ENCODE measurements around the gene NABP2.
"Not testable (repeated sequence)": the region's sequence is repeated elsewhere in the genome, so short reads cannot be mapped to it uniquely, and the experiment has no call there.

The NABP2 gene

GRCh38 chr12:56224102-56224701 is at the start of gene NABP2:
NABP2 (plus strand) TSS chr12:56224342; CDS start chr12:56224857, 515 bp downstream.
- peak; percentile 96 to 97 for DNase-seq

DNA sequence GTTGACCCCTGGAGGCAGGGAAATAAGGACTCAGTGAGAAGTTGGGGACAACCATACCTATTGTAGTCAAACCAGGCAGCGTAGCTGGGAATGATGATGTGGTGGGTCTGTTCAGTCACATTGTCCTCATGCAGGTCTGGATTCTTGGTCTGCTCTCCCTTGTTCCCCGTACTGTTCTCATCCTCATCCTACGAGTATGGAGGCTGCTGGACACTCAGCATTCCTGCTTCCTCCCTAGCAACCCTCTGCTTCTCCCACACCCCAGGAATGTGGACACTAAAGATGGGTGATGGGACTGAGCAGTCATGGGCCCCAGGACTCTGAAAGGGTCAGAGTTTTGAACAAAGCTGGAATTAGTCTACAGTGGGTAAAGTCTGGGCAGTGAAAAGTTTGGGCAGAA is 45.8 kb upstream of the NABP2 start:
- no peak for DNase-seq

GRCh38 chr12:56186957-56187356 is 37.2 kb upstream of the NABP2 start:
- DNase-seq, result no peak

GRCh38 chr12:56188131-56188777 is 35.9 kb upstream of the NABP2 start:
- DNase-seq, result peak; percentile 34 to 46

GRCh38 chr12:56188778-56189098 is 35.4 kb upstream of the NABP2 start:
- no peak for DNase-seq

DNA sequence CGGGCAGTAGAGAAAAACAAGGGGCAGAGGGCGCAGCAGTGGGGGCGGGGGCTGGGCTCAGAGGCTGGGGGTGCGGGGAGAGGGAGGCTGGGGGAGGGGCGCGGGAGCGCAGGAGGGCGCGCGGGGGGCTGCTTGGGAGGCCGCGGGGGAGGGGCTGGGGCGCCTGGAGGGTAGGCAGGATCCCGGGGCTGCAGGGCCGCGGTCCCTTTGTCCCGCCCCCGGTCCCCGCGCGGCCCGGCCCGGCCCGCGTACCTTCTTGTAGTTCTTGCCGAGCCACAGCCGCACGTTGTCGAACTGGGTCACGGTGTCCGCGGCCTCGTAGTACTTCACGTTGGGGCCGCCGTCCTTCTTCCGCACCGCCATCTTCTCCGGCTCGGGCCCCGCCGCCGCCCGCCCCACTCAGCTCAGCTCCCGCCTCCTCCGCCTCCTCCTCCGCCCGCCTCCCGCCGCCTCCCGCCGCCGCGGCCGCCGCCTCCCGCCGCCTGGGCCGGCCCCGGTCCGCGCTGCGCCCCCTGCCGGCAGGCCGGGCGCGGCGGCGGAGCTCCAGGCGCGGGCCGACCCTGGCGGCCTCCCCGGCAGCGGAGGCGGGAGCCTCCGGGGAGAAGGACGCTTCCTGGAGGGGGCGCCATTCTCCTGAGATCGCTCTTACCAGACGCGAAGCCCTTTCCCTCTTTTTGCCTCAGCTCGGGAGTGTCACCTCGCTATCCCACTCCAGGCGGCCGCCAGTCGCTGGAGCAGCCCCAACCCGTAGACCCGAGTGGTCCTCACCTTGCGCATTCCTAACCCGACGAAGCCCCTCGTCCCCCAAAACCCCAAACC is 34.8 kb upstream of the NABP2 start, which contains the start of gene SMARCC2:
SMARCC2 (minus strand) TSS at position 385 of the 819 bp plus-strand sequence; CDS start at position 363, 22 bp downstream.
- peak; percentile 75 to 87 for DNase-seq

DNA sequence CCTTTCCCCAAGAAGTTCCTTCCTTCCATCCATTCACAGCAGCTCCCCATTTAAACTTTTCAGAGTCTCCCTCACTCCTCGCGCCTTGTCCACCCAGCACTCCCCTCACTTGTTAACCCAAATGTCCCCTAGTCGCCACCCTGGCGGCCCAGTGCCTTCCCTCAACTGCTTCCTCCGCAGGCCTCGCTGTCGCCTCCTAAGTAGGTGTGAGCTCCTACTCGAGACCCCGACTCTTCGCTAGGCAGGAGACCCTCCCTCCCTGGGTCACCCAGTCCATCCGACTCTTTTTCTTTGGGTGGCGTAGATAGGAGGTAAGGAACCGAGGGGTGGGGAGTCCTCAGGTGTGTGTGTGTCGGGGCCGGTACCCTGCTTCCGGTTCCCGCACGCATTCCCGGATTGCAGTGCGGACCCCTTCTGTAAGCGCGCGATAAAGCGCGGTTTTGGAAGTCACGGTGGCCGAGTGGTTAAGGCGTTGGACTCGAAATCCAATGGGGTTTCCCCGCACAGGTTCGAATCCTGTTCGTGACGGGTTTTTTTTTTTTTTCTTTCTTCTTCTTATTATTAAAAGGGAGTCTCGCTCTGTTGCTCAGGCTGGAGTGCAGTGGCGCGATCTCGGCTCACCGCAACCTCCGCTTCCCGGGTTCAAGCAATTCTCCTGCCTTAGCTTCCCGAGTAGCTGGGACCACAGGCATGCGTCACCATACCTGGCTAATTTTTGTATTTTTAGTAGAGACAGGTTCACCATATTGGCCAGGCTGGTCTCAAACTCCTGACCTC is 34.0 kb upstream of the NABP2 start:
- DNase-seq, result peak; percentile 73 to 82

GRCh38 chr12:56190695-56191155 is 33.4 kb upstream of the NABP2 start:
- no peak for DNase-seq

DNA sequence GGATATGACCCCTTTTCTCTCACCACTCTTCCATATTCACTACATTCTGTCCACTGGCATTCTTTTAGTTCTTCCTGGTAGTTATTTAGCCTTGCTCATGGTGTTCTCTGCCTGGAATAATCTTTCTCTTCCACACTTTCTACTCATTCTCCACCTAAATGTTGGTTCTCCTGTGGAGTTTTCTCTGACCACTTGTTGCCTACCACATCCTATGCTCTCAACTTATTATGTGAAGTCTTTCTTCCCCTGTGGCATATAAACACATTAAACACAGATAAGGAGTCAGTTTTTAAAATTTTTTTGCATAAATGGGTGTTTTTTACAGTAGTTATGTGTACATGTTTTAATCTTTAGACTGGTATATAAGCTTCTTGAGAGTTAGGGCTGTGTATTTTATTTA is 31.6 kb upstream of the NABP2 start:
- DNase-seq, result no peak

DNA sequence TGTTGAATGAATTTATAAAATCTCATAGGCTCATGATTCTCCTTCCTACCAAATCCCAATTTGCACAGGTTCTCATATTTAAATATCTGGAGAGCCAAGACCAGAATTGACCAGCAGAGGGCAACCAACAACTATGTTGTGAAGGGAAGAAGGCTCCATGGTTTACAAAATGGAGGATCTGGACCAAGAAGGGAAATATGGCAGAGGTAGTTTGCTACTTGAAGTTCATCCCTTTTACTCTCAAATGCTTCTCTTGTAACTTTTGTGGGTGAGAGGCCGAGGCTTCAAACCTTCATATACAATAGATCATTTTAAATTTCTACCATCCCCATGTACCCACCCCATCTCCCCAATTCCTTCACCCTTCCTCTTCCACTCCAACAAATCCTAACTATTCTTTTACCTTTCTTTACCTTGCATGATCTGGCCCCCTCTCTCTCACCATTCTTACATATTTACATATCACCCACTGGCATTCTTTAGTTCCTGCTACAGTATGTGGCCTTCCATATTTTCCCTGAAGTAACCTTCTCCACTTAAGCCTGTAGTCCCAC is 31.0 kb upstream of the NABP2 start:
- peak; percentile 86 to 91 for DNase-seq

- not testable (repeated sequence) for DNase-seq
Measured at GRCh38 chr12:56196818-56197550, 27.2 kb upstream of the NABP2 start.

DNA sequence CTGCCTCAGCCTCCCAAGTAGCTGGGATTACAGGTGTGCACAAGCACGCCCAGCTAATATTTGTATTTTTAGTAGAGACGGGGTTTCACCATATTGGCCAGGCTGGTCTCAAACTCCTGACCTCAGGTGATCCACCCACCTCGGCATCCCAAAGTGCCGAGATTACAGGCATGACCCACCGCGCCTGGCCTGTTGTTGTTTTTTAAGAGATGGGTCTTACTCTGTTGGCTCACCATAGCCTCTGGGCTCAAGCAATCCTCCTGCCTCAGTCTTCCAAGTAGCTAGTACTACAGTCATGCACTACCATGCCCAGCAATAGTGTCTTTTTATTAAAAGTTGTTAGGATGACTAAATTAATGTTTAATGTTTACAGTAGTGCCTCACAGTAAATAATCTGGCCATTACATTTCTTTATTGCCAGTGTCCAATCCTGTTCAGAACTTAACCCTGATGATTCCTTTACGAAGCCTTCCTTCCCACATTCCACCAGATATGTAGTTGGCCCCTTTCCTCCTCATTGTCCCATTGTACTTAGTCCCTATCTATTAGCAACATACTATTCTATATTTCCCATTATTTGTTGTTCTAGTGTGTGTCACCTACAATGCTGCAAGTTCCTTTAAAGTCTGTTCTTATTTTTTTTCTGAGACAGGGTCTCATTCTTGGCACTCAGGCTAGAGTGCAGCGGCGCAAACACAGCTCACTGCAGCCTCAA is 26.1 kb upstream of the NABP2 start:
- no peak for DNase-seq

DNA sequence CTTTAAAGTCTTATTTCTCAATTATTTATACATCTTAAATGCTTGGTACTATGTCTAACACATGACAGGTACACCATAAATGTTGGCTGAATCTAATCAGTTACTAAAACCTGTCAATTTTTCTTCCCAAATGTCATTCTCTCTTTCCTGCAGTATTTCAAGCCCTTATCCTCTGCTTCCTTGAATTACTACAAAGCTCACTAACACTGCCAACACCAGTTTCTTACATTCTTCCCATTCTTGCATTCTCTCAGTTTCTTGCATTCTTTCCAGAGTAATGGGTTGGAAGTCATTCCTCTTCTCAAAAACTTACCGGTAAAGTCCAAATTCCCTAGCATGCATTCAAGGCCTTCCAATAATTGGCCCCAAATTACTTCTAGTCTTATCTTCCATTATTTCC is 25.3 kb upstream of the NABP2 start:
- no peak for DNase-seq

DNA sequence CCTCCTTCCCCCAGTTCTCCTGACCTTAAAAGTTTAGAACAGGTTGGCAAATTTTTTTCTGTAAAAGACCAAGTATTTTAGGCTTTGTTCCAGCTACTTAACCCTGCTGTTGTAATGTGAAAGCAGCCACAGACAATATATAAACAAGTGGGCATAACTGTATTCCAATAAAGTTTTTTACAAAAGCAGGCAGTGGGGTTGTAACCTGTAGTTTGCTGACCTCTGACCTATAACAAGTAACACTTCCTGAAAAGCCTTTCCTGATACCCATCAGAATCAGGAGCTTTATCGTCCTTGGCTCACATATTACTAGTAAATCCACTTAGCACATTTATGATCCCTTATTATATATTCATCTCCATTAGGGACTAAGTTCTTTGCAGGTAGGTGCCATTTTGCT is 21.8 kb upstream of the NABP2 start:
- no peak for DNase-seq

DNA sequence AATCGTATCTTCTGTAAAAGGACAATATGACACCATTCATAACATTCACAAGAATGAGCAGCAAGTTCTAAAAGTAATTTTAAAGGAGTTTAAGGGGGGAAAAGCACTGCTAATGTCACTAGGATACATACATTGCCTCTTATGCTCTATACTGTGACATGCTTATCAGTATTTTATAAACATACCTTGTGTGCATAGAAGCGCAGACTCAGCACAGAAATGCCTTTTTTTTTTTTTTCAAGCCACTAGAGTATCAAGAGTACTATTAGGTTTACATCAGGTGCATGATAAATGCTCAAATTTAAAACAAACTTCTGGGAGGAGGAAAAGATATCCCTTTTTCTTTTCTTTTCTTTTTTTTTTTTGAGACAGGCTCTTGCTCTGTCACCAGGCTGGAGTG is 21.3 kb upstream of the NABP2 start:
- DNase-seq, result no peak

GRCh38 chr12:56204275-56204674 is 19.9 kb upstream of the NABP2 start:
- DNase-seq, result no peak

DNA sequence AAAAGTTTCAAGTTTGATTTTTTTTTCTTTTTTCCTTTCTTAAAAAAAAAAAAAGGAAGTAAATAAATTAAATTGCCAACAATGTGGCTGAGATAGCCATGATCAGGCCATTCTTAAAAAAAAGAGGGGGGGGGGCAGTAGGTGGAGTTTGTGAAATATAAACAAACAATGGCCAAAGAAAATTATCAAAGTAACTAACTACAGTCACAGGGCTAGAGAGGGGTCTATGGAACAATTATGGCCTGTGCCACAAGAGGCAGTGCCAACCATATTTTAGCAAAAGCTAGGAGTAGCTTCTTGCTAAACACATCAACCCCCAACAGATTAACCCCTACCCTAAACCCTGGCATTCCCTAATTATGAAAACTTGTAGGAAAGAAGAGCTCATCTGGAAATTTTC is 18.7 kb upstream of the NABP2 start:
- peak in 1 of 2 experiments; percentile 32 for DNase-seq

DNA sequence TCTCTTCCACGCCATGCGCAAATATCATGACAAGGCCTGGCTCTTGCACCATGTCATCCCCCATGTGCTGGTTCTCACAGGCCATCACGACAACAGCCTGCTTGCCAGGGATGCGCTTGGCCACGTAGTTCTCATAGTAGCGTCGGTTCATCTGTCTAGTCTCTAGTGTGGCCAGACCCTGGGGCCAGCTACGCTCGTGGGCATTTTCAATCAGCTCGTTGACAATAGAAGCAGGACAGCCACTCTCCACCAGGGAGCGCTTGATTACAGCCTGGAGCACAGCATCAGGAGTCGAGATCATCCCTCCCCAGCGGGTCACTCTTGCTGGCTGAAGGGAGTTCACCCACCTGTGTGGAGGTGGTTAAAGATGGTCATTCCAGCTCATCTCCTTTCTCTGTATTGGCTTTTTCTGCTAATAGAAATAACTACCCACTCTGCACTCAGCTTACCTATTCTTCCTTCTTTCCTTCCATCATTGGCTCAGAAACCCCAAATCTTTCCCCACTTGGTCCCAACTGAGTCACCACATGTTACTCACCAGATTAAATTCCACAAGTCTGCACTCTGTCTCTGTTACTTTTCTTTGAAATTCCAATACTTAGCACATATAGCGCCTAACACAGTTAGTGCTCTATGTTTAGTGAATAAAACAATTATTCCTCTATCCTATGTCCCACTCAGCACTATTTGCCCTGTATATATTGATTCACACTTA is 17.5 kb upstream of the NABP2 start:
- peak; percentile 64 to 69 for DNase-seq

DNA sequence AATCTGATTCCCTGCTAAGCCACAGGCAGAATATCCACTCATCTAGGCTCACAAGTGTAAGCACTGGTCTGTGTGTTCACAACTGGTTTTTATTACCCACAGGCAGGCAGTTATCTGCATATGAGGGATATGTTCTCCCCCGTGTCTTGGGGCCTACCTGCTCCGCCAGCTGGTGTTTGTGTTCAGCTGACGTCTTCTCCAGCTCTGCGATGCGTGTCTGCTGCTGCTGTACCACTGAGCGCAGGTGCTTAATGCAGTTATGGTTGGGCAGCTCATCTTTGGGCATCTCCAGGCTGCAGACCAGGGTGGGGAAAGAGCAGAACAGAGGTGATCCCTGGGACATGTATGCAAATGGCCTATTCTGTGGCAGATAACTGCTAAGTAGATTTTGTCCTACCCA is 16.1 kb upstream of the NABP2 start:
- DNase-seq, result no peak

DNA sequence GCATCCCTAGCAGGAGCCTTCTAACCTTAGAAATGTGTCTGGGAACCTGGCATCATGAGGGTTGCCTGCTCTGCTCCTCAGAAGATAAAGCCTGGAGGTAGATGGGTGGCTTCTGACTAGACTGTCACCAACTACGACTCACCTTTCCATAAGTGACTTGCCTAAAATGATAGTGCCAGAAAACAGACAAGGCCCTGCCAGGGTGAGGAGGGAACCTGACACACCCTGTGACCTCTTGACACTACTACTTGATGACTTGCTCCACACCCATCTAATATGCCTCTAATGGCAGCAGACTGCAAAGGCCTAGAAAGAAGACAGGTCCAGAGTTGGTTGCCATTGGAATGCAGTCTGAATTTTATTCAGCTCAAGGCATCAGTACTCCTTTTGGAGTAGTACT is 11.8 kb upstream of the NABP2 start:
- DNase-seq, result no peak

GRCh38 chr12:56213878-56214277 is 10.3 kb upstream of the NABP2 start:
- DNase-seq, result no peak
